SK-N-SH (cell line): Measurements from ENCODE around the gene SAMD4B.

ENCODE experiments used
- CTCF ChIP-seq: fragments of 200-600 bp; sonication (generic); IDR thresholded peaks from 2 replicates; pipeline ENCODE4 v1.6.1; 2017; ENCODE audit warnings: antibody characterized with exemption, mild to moderate bottlenecking, moderate library complexity
- ELF1 ChIP-seq: IDR thresholded peaks from 2 replicates; pipeline ENCODE4 v1.4.0; 2012
- EP300 ChIP-seq, 2 experiments: IDR thresholded peaks; 2 replicates each; pipeline versions ENCODE4 v1.4.0 to v1.6.1; 2012; ENCODE audit warnings: borderline replicate concordance in 1 of 2, low read depth in 1 of 2, low read length in 1 of 2
- GABPA ChIP-seq: IDR thresholded peaks from 2 replicates; pipeline ENCODE4 v1.4.0; 2012; ENCODE audit warnings: low read depth, mild to moderate bottlenecking
- MAX ChIP-seq: IDR thresholded peaks from 2 replicates; pipeline ENCODE4 v1.4.0; 2012; ENCODE audit warnings: low read depth
- MEF2A ChIP-seq: IDR thresholded peaks from 2 replicates; pipeline ENCODE4 v1.4.0; 2012; ENCODE audit warnings: low read depth, borderline replicate concordance
- POLR2AphosphoS5 ChIP-seq: IDR thresholded peaks from 2 replicates; pipeline ENCODE4 v1.6.1; 2012; ENCODE audit warnings: low read depth, low read length
- RAD21 ChIP-seq: IDR thresholded peaks from 2 replicates; pipeline ENCODE4 v1.6.1; 2012; ENCODE audit warnings: mild to moderate bottlenecking, low read length
- SIN3A ChIP-seq: IDR thresholded peaks from 2 replicates; pipeline ENCODE4 v1.6.1; 2012; ENCODE audit warnings: low read depth, mild to moderate bottlenecking, low read length, moderate library complexity, borderline replicate concordance
- TCF12 ChIP-seq: IDR thresholded peaks from 2 replicates; pipeline ENCODE4 v1.4.0; 2012
- TEAD4 ChIP-seq: IDR thresholded peaks from 2 replicates; pipeline ENCODE4 v1.4.0; 2012; ENCODE audit warnings: mild to moderate bottlenecking, borderline replicate concordance; ENCODE audit not compliant: insufficient read depth
- TF ChIP-seq, protein P1 (sequence below): fragments of 150-350 bp; IDR thresholded peaks from 2 replicates; pipeline ENCODE4 v1.6.1; 2016; ENCODE audit warnings: mild to moderate bottlenecking, low read depth, low read length
- TF ChIP-seq, protein P2 (sequence below): IDR thresholded peaks from 2 replicates; pipeline ENCODE4 v1.4.0; 2012; ENCODE audit warnings: low read depth, borderline replicate concordance
- TF ChIP-seq, protein P3 (sequence below): IDR thresholded peaks from 2 replicates; pipeline ENCODE4 v1.6.1; 2012; ENCODE audit warnings: mild to moderate bottlenecking, low read depth, low read length, moderate library complexity

DNA sequence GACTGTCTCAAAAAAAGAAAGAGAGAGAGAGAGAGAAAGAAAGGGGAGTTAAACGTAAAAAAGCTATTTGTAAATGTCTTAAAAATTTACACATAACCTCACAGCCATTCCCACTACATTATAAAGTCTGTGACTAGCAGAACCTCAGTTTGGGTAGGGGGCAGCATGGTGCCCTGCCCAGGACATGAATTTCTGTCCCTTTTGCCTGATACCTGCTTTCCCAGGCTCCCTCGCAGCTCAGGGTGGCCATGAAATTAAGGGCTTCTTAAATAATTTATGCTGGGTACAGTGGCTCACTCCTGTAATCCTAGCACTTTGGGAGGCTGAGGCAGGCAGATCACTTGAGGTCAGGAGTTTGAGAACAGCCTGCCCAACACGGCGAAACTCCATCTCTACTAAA is 41.2 kb upstream of the SAMD4B start:
- no peak for TF ChIP-seq GABPA
- TF ChIP-seq, protein P1, sequence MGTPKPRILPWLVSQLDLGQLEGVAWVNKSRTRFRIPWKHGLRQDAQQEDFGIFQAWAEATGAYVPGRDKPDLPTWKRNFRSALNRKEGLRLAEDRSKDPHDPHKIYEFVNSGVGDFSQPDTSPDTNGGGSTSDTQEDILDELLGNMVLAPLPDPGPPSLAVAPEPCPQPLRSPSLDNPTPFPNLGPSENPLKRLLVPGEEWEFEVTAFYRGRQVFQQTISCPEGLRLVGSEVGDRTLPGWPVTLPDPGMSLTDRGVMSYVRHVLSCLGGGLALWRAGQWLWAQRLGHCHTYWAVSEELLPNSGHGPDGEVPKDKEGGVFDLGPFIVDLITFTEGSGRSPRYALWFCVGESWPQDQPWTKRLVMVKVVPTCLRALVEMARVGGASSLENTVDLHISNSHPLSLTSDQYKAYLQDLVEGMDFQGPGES: no peak
- no peak for TF ChIP-seq CTCF
- TF ChIP-seq TCF12: no peak
- TF ChIP-seq, protein P2, sequence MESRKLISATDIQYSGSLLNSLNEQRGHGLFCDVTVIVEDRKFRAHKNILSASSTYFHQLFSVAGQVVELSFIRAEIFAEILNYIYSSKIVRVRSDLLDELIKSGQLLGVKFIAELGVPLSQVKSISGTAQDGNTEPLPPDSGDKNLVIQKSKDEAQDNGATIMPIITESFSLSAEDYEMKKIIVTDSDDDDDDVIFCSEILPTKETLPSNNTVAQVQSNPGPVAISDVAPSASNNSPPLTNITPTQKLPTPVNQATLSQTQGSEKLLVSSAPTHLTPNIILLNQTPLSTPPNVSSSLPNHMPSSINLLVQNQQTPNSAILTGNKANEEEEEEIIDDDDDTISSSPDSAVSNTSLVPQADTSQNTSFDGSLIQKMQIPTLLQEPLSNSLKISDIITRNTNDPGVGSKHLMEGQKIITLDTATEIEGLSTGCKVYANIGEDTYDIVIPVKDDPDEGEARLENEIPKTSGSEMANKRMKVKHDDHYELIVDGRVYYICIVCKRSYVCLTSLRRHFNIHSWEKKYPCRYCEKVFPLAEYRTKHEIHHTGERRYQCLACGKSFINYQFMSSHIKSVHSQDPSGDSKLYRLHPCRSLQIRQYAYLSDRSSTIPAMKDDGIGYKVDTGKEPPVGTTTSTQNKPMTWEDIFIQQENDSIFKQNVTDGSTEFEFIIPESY: no peak
- TF ChIP-seq MEF2A: no peak
- no peak for TF ChIP-seq POLR2AphosphoS5
- TF ChIP-seq RAD21: no peak
- TF ChIP-seq TEAD4: no peak
- TF ChIP-seq SIN3A: no peak
- TF ChIP-seq MAX: no peak
- TF ChIP-seq, protein P3, sequence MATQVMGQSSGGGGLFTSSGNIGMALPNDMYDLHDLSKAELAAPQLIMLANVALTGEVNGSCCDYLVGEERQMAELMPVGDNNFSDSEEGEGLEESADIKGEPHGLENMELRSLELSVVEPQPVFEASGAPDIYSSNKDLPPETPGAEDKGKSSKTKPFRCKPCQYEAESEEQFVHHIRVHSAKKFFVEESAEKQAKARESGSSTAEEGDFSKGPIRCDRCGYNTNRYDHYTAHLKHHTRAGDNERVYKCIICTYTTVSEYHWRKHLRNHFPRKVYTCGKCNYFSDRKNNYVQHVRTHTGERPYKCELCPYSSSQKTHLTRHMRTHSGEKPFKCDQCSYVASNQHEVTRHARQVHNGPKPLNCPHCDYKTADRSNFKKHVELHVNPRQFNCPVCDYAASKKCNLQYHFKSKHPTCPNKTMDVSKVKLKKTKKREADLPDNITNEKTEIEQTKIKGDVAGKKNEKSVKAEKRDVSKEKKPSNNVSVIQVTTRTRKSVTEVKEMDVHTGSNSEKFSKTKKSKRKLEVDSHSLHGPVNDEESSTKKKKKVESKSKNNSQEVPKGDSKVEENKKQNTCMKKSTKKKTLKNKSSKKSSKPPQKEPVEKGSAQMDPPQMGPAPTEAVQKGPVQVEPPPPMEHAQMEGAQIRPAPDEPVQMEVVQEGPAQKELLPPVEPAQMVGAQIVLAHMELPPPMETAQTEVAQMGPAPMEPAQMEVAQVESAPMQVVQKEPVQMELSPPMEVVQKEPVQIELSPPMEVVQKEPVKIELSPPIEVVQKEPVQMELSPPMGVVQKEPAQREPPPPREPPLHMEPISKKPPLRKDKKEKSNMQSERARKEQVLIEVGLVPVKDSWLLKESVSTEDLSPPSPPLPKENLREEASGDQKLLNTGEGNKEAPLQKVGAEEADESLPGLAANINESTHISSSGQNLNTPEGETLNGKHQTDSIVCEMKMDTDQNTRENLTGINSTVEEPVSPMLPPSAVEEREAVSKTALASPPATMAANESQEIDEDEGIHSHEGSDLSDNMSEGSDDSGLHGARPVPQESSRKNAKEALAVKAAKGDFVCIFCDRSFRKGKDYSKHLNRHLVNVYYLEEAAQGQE: no peak
- no peak for TF ChIP-seq EP300 (IDR thresholded peaks at IDR 0.05; ENCODE audit: borderline replicate concordance in 1 of 2, low read depth in 1 of 2, low read length in 1 of 2)
- no peak for TF ChIP-seq ELF1
